HG03280 (cell line): ENCODE measurements around the gene KAT7.
A peak's percentile ranks its signal among the peaks of the same experiment; 100 is the strongest.

Source experiments
- ATAC-seq: cut with Tn5 transposase; IDR thresholded peaks from one replicate; pipeline ENCODE4 v1.9.1; 2021; ENCODE audit warnings: mild to moderate bottlenecking, moderate library complexity; ENCODE audit not compliant: unreplicated experiment

Gene KAT7

GRCh38 chr17:49760296-49760695, 28.2 kb upstream of the KAT7 start:
- no peak for ATAC-seq

GRCh38 chr17:49760932-49761558, 27.4 kb upstream of the KAT7 start:
- ATAC-seq = no peak

GRCh38 chr17:49762151-49762941, 26.1 kb upstream of the KAT7 start:
- ATAC-seq = no peak

- ATAC-seq = peak; percentile 95
These were observed 24.5 kb upstream of the KAT7 start, which contains the start of gene FAM117A for GRCh38 chr17:49763735-49764558. Gene FAM117A, minus strand, starts transcription at chr17:49764131. Its CDS starts 44 bp downstream, at chr17:49764087.

- ATAC-seq = no peak
These were observed 23.8 kb upstream of the KAT7 start for GRCh38 chr17:49764559-49765180.

GRCh38 chr17:49766918-49767530, 21.5 kb upstream of the KAT7 start:
- ATAC-seq = no peak

GRCh38 chr17:49775546-49776260, 12.8 kb upstream of the KAT7 start:
- no peak for ATAC-seq

GRCh38 chr17:49776551-49777300, 11.8 kb upstream of the KAT7 start:
- no peak for ATAC-seq

GRCh38 chr17:49777563-49777962, 10.9 kb upstream of the KAT7 start:
- no peak for ATAC-seq

- ATAC-seq = no peak
These were observed 9.2 kb upstream of the KAT7 start for GRCh38 chr17:49779156-49779738.

- ATAC-seq = no peak
These were observed 8.7 kb upstream of the KAT7 start for GRCh38 chr17:49779739-49780231.

- ATAC-seq = no peak
These were observed 5.3 kb upstream of the KAT7 start for GRCh38 chr17:49783071-49783715.

- ATAC-seq = no peak
These were observed 4.7 kb upstream of the KAT7 start for GRCh38 chr17:49783791-49784190.

GRCh38 chr17:49784636-49785035, 3.8 kb upstream of the KAT7 start:
- no peak for ATAC-seq

GRCh38 chr17:49787884-49788477, 500 bp upstream of the KAT7 start:
- ATAC-seq = no peak

- no peak for ATAC-seq
These were observed 730 bp downstream of the KAT7 start for GRCh38 chr17:49789243-49789578.

GRCh38 chr17:49793309-49793708, 4.8 kb downstream of the KAT7 start:
- ATAC-seq = no peak

GRCh38 chr17:49795372-49795771, 6.9 kb downstream of the KAT7 start:
- no peak for ATAC-seq
